Lung (tissue), 12 donors: ENCODE results near the gene NTRK2. TPM values are rescaled to one million over a fixed set of nuclear protein-coding genes. Genes with fewer than 3 reads are reported as not detected.
A peak's percentile ranks its signal among the peaks of the same experiment; 100 is the strongest.

Experiments
- ATAC-seq: fragments of 200-7000 bp; cut with Tn5 transposase; one replicate; pipeline ENCODE4 v1.9.1; 2020; ENCODE audit warnings: moderate number of reproducible peaks; ENCODE audit not compliant: insufficient read depth, low FRiP score
- DNase-seq, 3 donors: peaks; one replicate each; pipeline ENCODE4 v3.0.0-alpha.2; 2013 to 2017
- H3K27ac ChIP-seq, 2 donors: one replicate each; pipeline ENCODE4 v1.5.1; 2013; ENCODE audit warnings: mild to moderate bottlenecking in 2 of 2, moderate library complexity in 2 of 2, control low read depth in 1 of 2, inconsistent platforms in 1 of 2, low read depth in 1 of 2, low read length in 1 of 2
- H3K27me3 ChIP-seq, 3 donors: one replicate each; pipeline ENCODE4 v1.5.1; 2013; ENCODE audit warnings: low read length in 2 of 3; ENCODE audit not compliant: control insufficient read depth in 3 of 3, insufficient read depth in 3 of 3
- H3K36me3 ChIP-seq, 4 donors: one replicate each; pipeline ENCODE4 v1.5.1; 2013; ENCODE audit warnings: low read length in 4 of 4, mild to moderate bottlenecking in 1 of 4, moderate library complexity in 1 of 4; ENCODE audit not compliant: control insufficient read depth in 4 of 4, insufficient read depth in 4 of 4
- H3K4me1 ChIP-seq, 5 donors: one replicate each; pipeline ENCODE4 v1.5.1; 2013; ENCODE audit warnings: low read length in 5 of 5, mild to moderate bottlenecking in 2 of 5, moderate library complexity in 1 of 5; ENCODE audit not compliant: control insufficient read depth in 5 of 5, insufficient read depth in 5 of 5
- H3K4me3 ChIP-seq: one replicate; pipeline ENCODE4 v1.5.1; 2013; ENCODE audit warnings: mild to moderate bottlenecking, control low read depth, moderate library complexity
- H3K9ac ChIP-seq, 2 donors: one replicate each; pipeline ENCODE4 v1.5.1; 2013; ENCODE audit warnings: low read length in 2 of 2, control low read depth in 1 of 2; ENCODE audit not compliant: insufficient read depth in 1 of 2
- H3K9me3 ChIP-seq, 4 donors: one replicate each; pipeline ENCODE4 v1.5.1; 2013; ENCODE audit warnings: low read length in 3 of 4, mild to moderate bottlenecking in 1 of 4, moderate library complexity in 1 of 4; ENCODE audit not compliant: control insufficient read depth in 4 of 4, insufficient read depth in 3 of 4
- CTCF ChIP-seq: IDR thresholded peaks from 2 replicates; pipeline ENCODE4 v1.5.1; 2012; ENCODE audit warnings: mild to moderate bottlenecking; ENCODE audit errors: control extremely low read depth, extremely low read depth
- WGBS, 2 donors: extraction: QIAGEN DNeasy Blood & Tissue Kit; methylation state at CpG; one replicate each; pipeline ENCODE4 v1.1.7; 2013; 5-methylcytosine and 5-hydroxymethylcytosine counted together
- polyA plus RNA-seq, 2 donors: library from polyadenylated mRNA; stranded (reverse); fragments of 200-250 nt; gene quantifications; one replicate each; pipeline ENCODE4 v1.2.1, GENCODE V29; 2013
- total RNA-seq, 2 donors: library from RNA; depleted of rRNA in 1 of 2; stranded (reverse); fragments of >200 nt in 1 of 2; gene quantifications; one replicate each; pipeline ENCODE4 v1.2.1, GENCODE V29; 2014 to 2021
- donor health status: control.
- donor health status: control.
- donor health status: Bipolar disorder and iron deficiency.
- donor health status: healthy.
- donor health status: DM: yes; HTN: yes; CAD: no.

Gene NTRK2
- total and polyA plus RNA-seq, 4 donors, result 0.33 to 14.4 (median 3.3) TPM

- 65 to 77% methylated on average over 4 of the region's 4 CpGs for WGBS, 2 donors
- Histone ChIP-seq H3K4me3 (no peak overlapping the region), H3K27ac (no peak overlapping the region), H3K4me1 (peaks cover 0 to 2% (median 0%) of the 10 kb centered on the region in 5 donors), H3K9ac (no peak overlapping the region), H3K9me3 (no peaks in the 10 kb centered on the region), H3K36me3 (no peaks in the 10 kb centered on the region), H3K27me3 (peaks cover 0 to 13% (median 0%) of the 10 kb centered on the region in 3 donors)
- ATAC-seq, result no peak
- no peak for DNase-seq
- no peak for TF ChIP-seq CTCF
Measured at GRCh38 chr9:84811072-84811750, 141.7 kb downstream of the NTRK2 start.

- TF ChIP-seq CTCF, result no peak
- Histone ChIP-seq H3K27ac (no peak overlapping the region), H3K27me3 (peaks cover 0 to 13% (median 0%) of the 10 kb centered on the region in 3 donors), H3K4me3 (no peak overlapping the region), H3K4me1 (peaks cover 0 to 2% (median 0%) of the 10 kb centered on the region in 5 donors), H3K9ac (no peak overlapping the region), H3K36me3 (no peaks in the 10 kb centered on the region), H3K9me3 (no peaks in the 10 kb centered on the region)
- WGBS, 2 donors, result 71 to 86% methylated on average over 1 of the region's 1 CpG
- ATAC-seq (no peak), DNase-seq (no peak)
Measured at GRCh38 chr9:84811751-84812074, 142.2 kb downstream of the NTRK2 start.

GRCh38 chr9:84812355-84812754 is 142.8 kb downstream of the NTRK2 start:
- H3K36me3 ChIP-seq, result no peaks in the 10 kb centered on the region
- no peak for TF ChIP-seq CTCF
- DNase-seq, result no peak
- no peaks in the 10 kb centered on the region for H3K9me3 ChIP-seq
- no peak overlapping the region for H3K4me3 ChIP-seq
- peaks cover 0 to 2% (median 0%) of the 10 kb centered on the region in 5 donors for H3K4me1 ChIP-seq
- peaks cover 0 to 13% (median 0%) of the 10 kb centered on the region in 3 donors for H3K27me3 ChIP-seq
- no peak for ATAC-seq
- WGBS, 2 donors, result 93% methylated on average over 5 of the region's 5 CpGs
- H3K27ac ChIP-seq, result no peak overlapping the region
- peak overlapping the region in 1 of 2 donors; percentile 28 for H3K9ac ChIP-seq

GRCh38 chr9:84812847-84813246 is 143.3 kb downstream of the NTRK2 start:
- DNase-seq (no peak), ATAC-seq (no peak)
- WGBS, 2 donors, result 76 to 84% methylated on average over 3 of the region's 3 CpGs
- no peaks in the 10 kb centered on the region for H3K36me3 ChIP-seq
- no peak overlapping the region for H3K4me3 ChIP-seq
- no peaks in the 10 kb centered on the region for H3K9me3 ChIP-seq
- H3K4me1 ChIP-seq, result peaks cover 0 to 2% (median 0%) of the 10 kb centered on the region in 5 donors
- TF ChIP-seq CTCF, result no peak
- no peak overlapping the region for H3K27ac ChIP-seq
- no peak overlapping the region for H3K9ac ChIP-seq
- H3K27me3 ChIP-seq, result peaks cover 0 to 13% (median 0%) of the 10 kb centered on the region in 3 donors
